ENCODE measurements around the gene CEP350. TPM values are rescaled to one million over a fixed set of nuclear protein-coding genes. Genes with fewer than 3 reads are reported as not detected.

CEP350 gene
- total and polyA plus RNA-seq, 10 of the 15 experiments (the other 5 are each of a cell fraction or from before 2014, with no cell fraction given), result 5.2 to 46.0 (median 23.1) TPM

DNA sequence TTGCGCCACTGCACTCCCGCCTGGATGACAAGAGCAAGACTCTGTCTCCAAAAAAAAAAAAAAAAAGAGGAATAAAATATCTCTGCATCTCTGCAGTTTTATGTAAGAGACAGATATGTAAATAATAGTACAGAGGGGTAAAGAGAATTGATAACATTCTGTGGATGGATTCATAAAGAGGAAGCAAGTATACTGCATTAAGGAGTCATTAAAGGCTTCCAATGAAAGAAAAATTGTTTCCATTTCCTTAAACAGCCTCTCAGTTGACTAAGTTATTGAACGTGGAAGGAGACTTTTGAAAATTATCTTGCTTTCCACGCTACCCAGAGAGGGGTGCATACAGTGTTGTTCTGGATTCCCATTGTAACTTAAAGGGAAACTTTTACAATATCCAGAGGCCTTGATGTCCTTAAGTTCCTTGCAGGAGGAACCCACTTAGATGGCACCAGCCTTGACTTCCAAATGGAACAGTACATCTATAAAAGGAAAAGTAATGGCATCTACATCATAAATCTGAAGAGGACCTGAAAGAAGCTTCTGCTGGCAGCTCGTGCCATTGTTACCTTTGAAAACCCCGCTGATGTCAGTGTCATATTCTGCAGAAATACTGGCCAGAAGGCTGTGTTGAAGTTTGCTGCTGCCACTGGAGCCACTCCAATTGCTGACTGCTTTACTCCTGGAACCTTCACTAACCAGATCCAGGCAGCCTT lies 13.8 kb downstream of the CEP350 start (continued):
- TF ChIP-seq ATF7 (IDR thresholded peaks at IDR 0.05; ENCODE audit: low read depth) (no peak), RUNX3 (IDR thresholded peaks at IDR 0.05; ENCODE audit: low read length) (no peak), CHD2 (IDR thresholded peaks at IDR 0.05; ENCODE audit: borderline replicate concordance, low read depth, low read length) (no peak), BHLHE40 (IDR thresholded peaks at IDR 0.05; ENCODE audit: borderline replicate concordance in 1 of 2, low read depth in 2 of 2, low read length in 1 of 2) (no peak), YY1 (IDR thresholded peaks at IDR 0.05; ENCODE audit: low read depth, low read length) (no peak)
- TF ChIP-seq, protein P1, sequence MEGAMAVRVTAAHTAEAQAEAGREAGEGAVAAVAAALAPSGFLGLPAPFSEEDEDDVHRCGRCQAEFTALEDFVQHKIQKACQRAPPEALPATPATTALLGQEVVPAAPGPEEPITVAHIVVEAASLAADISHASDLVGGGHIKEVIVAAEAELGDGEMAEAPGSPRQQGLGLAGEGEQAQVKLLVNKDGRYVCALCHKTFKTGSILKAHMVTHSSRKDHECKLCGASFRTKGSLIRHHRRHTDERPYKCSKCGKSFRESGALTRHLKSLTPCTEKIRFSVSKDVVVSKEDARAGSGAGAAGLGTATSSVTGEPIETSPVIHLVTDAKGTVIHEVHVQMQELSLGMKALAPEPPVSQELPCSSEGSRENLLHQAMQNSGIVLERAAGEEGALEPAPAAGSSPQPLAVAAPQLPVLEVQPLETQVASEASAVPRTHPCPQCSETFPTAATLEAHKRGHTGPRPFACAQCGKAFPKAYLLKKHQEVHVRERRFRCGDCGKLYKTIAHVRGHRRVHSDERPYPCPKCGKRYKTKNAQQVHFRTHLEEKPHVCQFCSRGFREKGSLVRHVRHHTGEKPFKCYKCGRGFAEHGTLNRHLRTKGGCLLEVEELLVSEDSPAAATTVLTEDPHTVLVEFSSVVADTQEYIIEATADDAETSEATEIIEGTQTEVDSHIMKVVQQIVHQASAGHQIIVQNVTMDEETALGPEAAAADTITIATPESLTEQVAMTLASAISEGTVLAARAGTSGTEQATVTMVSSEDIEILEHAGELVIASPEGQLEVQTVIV (IDR thresholded peaks at IDR 0.05; ENCODE audit: borderline replicate concordance, partially characterized antibody), result no peak

DNA sequence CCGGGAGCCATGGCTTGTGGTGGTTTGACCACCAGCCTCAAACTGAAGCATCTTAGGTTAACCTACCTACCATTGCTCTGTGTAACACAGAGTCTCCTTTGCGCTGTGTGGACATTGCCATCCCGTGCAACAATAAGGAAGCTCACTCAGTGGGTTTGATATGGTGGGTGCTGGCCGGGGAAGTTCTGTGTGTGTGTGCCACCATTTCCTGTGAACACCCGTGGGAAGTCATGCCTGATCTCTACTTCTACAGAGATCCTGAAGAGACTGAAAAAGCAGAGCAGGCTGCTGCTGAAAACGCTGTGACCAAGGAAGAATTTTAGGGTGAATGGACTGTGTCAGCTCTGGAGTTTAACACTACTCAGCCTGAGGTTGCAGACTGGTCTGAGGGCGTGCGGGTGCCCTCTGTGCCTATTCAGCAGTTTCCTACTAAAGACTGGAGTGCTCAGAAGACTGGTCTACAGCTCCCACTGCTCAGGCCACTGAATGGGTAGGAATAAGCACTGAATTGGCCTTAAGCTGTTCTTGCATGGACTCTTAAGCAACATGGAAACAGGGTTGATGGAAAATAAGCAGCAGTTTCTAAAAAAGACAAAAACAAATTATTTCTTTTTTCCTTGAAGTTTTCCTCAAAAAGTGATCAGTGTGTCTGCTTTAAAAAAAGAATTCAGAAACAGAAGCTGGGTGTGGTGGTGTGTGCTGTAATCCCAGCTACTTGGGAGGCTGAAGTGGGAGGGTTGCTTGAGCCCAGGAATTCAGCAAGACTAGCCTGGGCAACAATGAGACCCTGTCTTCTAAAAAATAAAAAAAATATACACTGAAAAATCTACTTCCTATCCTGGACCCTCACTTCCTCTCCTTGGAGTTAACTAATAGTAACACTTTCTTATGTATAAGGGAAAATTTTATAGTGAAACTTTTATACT lies 14.6 kb downstream of the CEP350 start:
- H3K9ac ChIP-seq (ENCODE audit: control insufficient read depth, insufficient read depth, low read length), result no peak overlapping the region
- no peak for TF ChIP-seq EP300 (IDR thresholded peaks at IDR 0.05; ENCODE audit: borderline replicate concordance in 1 of 2, control insufficient read depth in 1 of 2, low read depth in 2 of 2, low read length in 2 of 2)
- TF ChIP-seq, protein P2, sequence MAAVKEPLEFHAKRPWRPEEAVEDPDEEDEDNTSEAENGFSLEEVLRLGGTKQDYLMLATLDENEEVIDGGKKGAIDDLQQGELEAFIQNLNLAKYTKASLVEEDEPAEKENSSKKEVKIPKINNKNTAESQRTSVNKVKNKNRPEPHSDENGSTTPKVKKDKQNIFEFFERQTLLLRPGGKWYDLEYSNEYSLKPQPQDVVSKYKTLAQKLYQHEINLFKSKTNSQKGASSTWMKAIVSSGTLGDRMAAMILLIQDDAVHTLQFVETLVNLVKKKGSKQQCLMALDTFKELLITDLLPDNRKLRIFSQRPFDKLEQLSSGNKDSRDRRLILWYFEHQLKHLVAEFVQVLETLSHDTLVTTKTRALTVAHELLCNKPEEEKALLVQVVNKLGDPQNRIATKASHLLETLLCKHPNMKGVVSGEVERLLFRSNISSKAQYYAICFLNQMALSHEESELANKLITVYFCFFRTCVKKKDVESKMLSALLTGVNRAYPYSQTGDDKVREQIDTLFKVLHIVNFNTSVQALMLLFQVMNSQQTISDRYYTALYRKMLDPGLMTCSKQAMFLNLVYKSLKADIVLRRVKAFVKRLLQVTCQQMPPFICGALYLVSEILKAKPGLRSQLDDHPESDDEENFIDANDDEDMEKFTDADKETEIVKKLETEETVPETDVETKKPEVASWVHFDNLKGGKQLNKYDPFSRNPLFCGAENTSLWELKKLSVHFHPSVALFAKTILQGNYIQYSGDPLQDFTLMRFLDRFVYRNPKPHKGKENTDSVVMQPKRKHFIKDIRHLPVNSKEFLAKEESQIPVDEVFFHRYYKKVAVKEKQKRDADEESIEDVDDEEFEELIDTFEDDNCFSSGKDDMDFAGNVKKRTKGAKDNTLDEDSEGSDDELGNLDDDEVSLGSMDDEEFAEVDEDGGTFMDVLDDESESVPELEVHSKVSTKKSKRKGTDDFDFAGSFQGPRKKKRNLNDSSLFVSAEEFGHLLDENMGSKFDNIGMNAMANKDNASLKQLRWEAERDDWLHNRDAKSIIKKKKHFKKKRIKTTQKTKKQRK (IDR thresholded peaks at IDR 0.05; ENCODE audit: low read depth, low read length), result no peak
- TF ChIP-seq POLR2A (IDR thresholded peaks at IDR 0.05; ENCODE audit: low read depth, low read length), result no peak
- whole genome bisulfite sequencing (ENCODE audit: insufficient coverage, insufficient replicate concordance, low lambda C conversion rate, missing lambda C conversion rate), result 74% methylated on average over 8 of the region's 8 CpGs
- no peak for DNase-seq (ENCODE audit: low read depth, low spot score)
- no peaks in the 10 kb centered on the region for H3K27me3 ChIP-seq (replicated peaks in 1 of 2; ENCODE audit: control insufficient read depth in 2 of 2, insufficient read depth in 2 of 2, low read length in 1 of 2)
- BruUV-seq (replicated peaks), result no TSS peak
- no peak overlapping the region for H3K4me3 ChIP-seq
- no peak overlapping the region for H3K4me2 ChIP-seq (ENCODE audit: control insufficient read depth, insufficient read depth)
- peaks cover 4 to 5% of the 10 kb centered on the region in 2 experiments; a peak in 3 of 4 replicates for H3K36me3 ChIP-seq (ENCODE audit: control insufficient read depth in 2 of 2, insufficient read depth in 2 of 2, low read length in 1 of 2)
- H2AFZ ChIP-seq (ENCODE audit: control insufficient read depth, low read depth, low read length), result no peak overlapping the region
- no peaks in the 10 kb centered on the region; the same call in 1 of the 2 replicates for H3K4me1 ChIP-seq (ENCODE audit: control insufficient read depth, insufficient read depth, low read length)
- H4K20me1 ChIP-seq (ENCODE audit: control insufficient read depth, insufficient read depth), result no peaks in the 10 kb centered on the region
- intact Hi-C loops (cut with micrococcal nuclease; ENCODE audit: unreplicated experiment), result no loop called here
- FAIRE-seq, result no peak
- no peak overlapping the region for H3K27ac ChIP-seq (ENCODE audit: control insufficient read depth, insufficient read depth)
- in situ Hi-C loops (cut with MboI), result no loop called here
- peaks cover 12% of the 10 kb centered on the region for H3K9me3 ChIP-seq (replicated peaks; ENCODE audit: control insufficient read depth, insufficient read depth, low read length)
- ChIA-PET POLR2A (no interaction called here), CTCF (interaction anchor here (1.1 kb wide), 1 partner anchor 39 kb away, joined by 3 read pairs; no protein-coding TSS in a partner anchor), RAD21 (ENCODE audit: unreplicated experiment) (no interaction called here), SMC1A (ENCODE audit: uncharacterized antibody, unreplicated experiment) (no interaction called here)
- H3K79me2 ChIP-seq (ENCODE audit: control insufficient read depth, insufficient read depth, low read length), result peaks cover 57% of the 10 kb centered on the region
- no peak for ATAC-seq

Measured in GM12878 (cell line).